Esophagus squamous epithelium (tissue), 4 donors: Measurements from ENCODE around the gene TMEM44.

Experiments used
- POLR2A ChIP-seq, 4 donors: fragments of 450-650 bp; IDR thresholded peaks; one replicate each; pipeline ENCODE4 v1.6.1; 2017; ENCODE audit warnings: antibody characterized with exemption in 4 of 4, mild to moderate bottlenecking in 4 of 4, moderate library complexity in 3 of 4
- TF ChIP-seq, protein P1 (sequence below), 6 experiments: fragments of 450-650 bp in 4 of 6; fragments of 200-600 bp in 2 of 6; sonication (generic) in 2 of 6; IDR thresholded peaks; one replicate each; pipeline ENCODE4 v1.5.1; 2016 to 2019; ENCODE audit warnings: antibody characterized with exemption in 6 of 6, mild to moderate bottlenecking in 4 of 6, moderate library complexity in 4 of 6

DNA sequence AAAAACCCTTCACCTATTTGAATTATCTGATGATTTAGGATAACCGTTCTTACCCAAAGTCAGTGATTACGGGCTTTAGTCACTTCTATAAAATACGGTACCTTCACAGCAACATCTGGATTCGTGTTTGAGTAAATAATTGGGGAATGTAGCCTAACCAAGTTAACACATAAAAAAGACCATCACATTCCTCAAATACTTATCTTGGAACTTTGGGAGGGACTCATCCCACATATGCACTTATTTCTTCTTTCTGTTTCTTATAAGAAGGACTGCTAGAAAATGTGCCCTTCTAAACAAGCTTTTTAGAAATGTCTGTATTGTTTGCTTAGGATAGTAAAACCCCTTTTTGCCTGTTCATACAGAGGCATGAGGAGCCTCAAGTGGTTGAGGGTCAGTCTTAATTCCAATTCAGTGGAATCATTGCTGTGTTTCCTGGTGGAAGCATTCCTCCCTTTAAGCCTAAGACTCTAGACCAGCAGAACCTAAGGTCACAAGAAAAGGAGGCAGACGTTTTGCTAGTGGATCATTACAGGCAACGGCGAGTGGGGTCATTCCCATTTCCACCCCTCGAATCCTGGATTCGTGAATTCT, 67.5 kb downstream of the TMEM44 start:
- TF ChIP-seq, protein P1, sequence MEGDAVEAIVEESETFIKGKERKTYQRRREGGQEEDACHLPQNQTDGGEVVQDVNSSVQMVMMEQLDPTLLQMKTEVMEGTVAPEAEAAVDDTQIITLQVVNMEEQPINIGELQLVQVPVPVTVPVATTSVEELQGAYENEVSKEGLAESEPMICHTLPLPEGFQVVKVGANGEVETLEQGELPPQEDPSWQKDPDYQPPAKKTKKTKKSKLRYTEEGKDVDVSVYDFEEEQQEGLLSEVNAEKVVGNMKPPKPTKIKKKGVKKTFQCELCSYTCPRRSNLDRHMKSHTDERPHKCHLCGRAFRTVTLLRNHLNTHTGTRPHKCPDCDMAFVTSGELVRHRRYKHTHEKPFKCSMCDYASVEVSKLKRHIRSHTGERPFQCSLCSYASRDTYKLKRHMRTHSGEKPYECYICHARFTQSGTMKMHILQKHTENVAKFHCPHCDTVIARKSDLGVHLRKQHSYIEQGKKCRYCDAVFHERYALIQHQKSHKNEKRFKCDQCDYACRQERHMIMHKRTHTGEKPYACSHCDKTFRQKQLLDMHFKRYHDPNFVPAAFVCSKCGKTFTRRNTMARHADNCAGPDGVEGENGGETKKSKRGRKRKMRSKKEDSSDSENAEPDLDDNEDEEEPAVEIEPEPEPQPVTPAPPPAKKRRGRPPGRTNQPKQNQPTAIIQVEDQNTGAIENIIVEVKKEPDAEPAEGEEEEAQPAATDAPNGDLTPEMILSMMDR (IDR thresholded peaks at IDR 0.05): no peak
- TF ChIP-seq POLR2A (IDR thresholded peaks at IDR 0.05): no peak
